ENCODE measurements around the gene TNRC6C. TPM values are rescaled to one million over a fixed set of nuclear protein-coding genes. Genes with fewer than 3 reads are reported as not detected.

Gene TNRC6C
- total RNA-seq, 4 donors from 2014 or later = 5.3 to 15.4 (median 6.8) TPM

DNA sequence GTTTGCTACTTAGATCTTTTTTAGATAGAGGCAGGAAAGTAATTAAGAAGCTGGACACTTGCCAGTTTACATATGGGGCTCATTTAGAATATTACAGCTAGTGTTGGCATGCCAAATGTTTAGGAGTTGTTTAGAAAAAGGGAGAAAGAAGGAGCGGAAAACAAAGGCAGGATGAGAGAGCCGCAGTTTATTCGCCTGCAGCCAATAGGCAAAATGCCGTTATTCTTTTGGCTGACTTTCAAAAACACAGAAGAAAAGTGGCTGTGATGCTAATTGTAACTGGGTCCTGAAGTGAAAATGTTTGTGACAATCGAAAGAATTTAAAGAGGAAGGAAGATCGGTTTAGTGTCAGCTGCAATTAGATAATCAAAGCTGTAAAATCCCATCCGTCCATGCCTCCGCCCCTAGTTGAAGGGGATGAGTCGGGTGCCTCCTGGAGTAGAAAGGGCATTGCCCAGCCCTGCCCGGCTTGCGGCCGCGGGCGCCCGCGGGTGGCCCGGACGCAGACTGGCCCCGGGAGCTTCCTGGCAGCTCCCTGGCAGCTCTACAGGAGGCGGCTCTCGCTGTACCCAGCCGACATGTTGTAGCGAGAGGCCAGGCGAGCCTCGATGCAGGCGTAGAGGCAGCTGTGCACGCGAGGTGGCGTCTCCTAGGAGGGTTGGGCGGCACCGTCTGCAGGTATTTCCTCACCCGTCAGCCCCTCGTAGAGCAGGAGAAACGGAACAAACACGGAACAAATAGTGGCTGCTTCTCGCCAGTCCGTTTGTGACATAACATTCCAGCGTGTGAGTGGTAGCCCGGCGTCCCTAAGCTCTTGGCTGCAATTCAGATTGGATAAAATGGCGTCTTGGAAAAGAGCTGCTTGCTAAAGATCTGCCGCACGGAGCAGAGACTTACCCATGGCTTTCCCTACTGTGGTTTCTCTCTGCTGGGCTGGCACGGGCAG lies 82.2 kb downstream of the TNRC6C start:
- H3K4me3 ChIP-seq (ENCODE audit: low read depth, poor library complexity, severe bottlenecking) = peak overlapping the region; percentile 24
- DNase-seq (ENCODE audit: low spot score in 2 of 2) = peak; percentile 34 to 86
- no peak for TF ChIP-seq POLR2A (IDR thresholded peaks at IDR 0.05)
- TF ChIP-seq, protein P1, sequence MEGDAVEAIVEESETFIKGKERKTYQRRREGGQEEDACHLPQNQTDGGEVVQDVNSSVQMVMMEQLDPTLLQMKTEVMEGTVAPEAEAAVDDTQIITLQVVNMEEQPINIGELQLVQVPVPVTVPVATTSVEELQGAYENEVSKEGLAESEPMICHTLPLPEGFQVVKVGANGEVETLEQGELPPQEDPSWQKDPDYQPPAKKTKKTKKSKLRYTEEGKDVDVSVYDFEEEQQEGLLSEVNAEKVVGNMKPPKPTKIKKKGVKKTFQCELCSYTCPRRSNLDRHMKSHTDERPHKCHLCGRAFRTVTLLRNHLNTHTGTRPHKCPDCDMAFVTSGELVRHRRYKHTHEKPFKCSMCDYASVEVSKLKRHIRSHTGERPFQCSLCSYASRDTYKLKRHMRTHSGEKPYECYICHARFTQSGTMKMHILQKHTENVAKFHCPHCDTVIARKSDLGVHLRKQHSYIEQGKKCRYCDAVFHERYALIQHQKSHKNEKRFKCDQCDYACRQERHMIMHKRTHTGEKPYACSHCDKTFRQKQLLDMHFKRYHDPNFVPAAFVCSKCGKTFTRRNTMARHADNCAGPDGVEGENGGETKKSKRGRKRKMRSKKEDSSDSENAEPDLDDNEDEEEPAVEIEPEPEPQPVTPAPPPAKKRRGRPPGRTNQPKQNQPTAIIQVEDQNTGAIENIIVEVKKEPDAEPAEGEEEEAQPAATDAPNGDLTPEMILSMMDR (IDR thresholded peaks at IDR 0.05) = no peak
- intact Hi-C loops (cut with DNase I; ENCODE audit: low total_unique reads) = no loop called here
- 19% methylated on average over 43 of the region's 44 CpGs for WGBS, 2 donors

DNA sequence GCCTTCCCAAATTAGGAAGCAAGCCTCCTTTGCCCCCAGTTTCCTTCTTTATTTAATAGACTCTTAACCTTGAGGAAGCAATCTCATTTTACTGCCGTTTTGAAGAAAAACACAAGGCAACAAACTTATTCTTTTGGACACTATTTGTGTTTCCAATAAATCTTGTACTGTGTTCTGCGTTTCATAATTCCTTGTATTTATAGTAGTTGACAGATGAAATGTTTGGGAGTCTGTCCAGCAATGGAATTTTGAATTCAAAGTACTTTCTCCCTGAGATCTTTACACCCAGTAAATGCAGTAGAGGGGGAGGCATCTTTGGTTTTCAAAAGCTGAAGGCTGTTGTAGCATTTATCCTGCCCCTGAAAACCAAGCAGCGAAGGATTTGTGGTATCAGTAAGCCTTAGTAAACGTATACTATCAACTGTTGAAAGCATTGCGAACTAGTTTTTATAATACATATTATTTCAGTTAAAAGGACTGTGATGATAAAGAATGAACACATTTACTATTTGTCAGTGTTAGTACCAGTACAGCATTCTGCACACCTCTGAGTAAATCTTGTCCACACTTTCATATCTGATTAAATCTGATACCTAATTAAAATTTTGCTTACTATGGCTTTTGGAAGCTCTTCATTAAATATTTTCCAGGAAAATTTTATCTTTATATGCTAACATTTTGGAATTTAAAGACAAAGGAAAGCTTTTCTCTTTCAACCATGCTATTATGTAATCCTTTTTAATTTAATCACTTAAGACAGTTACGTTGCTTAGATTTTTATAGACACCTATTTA lies 83.1 kb downstream of the TNRC6C start:
- intact Hi-C loops (cut with DNase I; ENCODE audit: low total_unique reads) = no loop called here

DNA sequence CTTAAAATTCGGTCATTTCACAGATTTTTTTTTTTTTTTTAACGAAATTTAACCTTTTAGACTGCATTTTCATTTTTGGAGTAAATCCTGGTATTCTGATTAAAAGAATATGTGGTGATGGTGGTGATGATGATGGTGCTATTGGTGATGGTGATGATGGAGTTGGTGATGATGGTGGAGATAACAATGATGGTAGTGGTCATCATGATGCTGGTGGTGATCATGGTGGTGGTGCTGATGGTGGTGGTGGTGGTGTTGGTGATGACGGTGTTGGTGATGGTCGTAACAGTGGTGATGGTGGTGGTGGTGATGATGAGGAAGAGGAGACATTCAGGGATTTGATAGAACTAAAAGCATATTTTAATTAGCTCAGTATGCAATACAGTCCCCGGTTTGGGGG lies 84.0 kb downstream of the TNRC6C start:
- no peak for TF ChIP-seq POLR2A (IDR thresholded peaks at IDR 0.05)
- TF ChIP-seq, protein P1 (IDR thresholded peaks at IDR 0.05) = no peak
- intact Hi-C loops (cut with DNase I; ENCODE audit: low total_unique reads) = no loop called here
- 91 to 94% methylated on average over 5 of the region's 5 CpGs for WGBS, 2 donors
- no peak for DNase-seq (ENCODE audit: low spot score in 2 of 2)
- no peak overlapping the region for H3K4me3 ChIP-seq (ENCODE audit: low read depth, poor library complexity, severe bottlenecking)

More for the DNA sequence above, 83.1 kb downstream of the TNRC6C start:
- 21 to 27% methylated on average over 6 of the region's 6 CpGs for WGBS, 2 donors
- DNase-seq (ENCODE audit: low spot score in 2 of 2) = no peak
- TF ChIP-seq, protein P1 (IDR thresholded peaks at IDR 0.05) = no peak
- TF ChIP-seq POLR2A (IDR thresholded peaks at IDR 0.05) = no peak
- peak overlapping the region; percentile 24 for H3K4me3 ChIP-seq (ENCODE audit: low read depth, poor library complexity, severe bottlenecking)

- TF ChIP-seq POLR2A (IDR thresholded peaks at IDR 0.05) = no peak
- intact Hi-C loops (cut with DNase I; ENCODE audit: low total_unique reads) = no loop called here
- DNase-seq (ENCODE audit: low spot score in 2 of 2) = no peak
- WGBS, 2 donors = 94 to 95% methylated on average over 1 of the region's 1 CpG
- H3K4me3 ChIP-seq (ENCODE audit: low read depth, poor library complexity, severe bottlenecking) = no peak overlapping the region
Observed at GRCh38 chr17:78043031-78043430, 84.5 kb downstream of the TNRC6C start.

- no peak for DNase-seq (ENCODE audit: low spot score in 2 of 2)
- intact Hi-C loops (cut with DNase I; ENCODE audit: low total_unique reads) = no loop called here
- TF ChIP-seq POLR2A (IDR thresholded peaks at IDR 0.05) = no peak
- TF ChIP-seq, protein P1 (IDR thresholded peaks at IDR 0.05) = no peak
- no peak overlapping the region for H3K4me3 ChIP-seq (ENCODE audit: low read depth, poor library complexity, severe bottlenecking)
- 66 to 73% methylated on average over 3 of the region's 3 CpGs for WGBS, 2 donors
Observed at GRCh38 chr17:78044280-78044835, 85.9 kb downstream of the TNRC6C start.

GRCh38 chr17:78045316-78045715 lies 86.8 kb downstream of the TNRC6C start:
- TF ChIP-seq, protein P1 (IDR thresholded peaks at IDR 0.05) = no peak
- no peak for TF ChIP-seq POLR2A (IDR thresholded peaks at IDR 0.05)
- DNase-seq (ENCODE audit: low spot score in 2 of 2) = no peak
- WGBS, 2 donors = 83 to 97% methylated on average over 5 of the region's 5 CpGs
- intact Hi-C loops (cut with DNase I; ENCODE audit: low total_unique reads) = no loop called here
- no peak overlapping the region for H3K4me3 ChIP-seq (ENCODE audit: low read depth, poor library complexity, severe bottlenecking)

Data from lower leg skin (tissue), 4 donors.